Esophagus mucosa (tissue), 1 donor: ENCODE measurements around the gene MLF1. TPM values are rescaled to one million over a fixed set of nuclear protein-coding genes. Genes with fewer than 3 reads are reported as not detected.
"Not testable (repeated sequence)": the region's sequence is repeated elsewhere in the genome, so short reads cannot be mapped to it uniquely, and the experiment has no call there.

Experiments used
- ATAC-seq: fragments of 200-7000 bp; cut with Tn5 transposase; one replicate; pipeline ENCODE4 v1.9.1; 2020
- total RNA-seq: library from RNA; stranded (reverse); gene quantifications from one replicate; pipeline ENCODE4 v1.2.4, GENCODE V29; 2023
- donor health status: DM: yes; HTN: yes; CAD: no.

Gene MLF1
- 2.6 TPM for total RNA-seq

GRCh38 chr3:158570999-158571702 is at the start of gene MLF1:
MLF1 (plus strand) TSS chr3:158571194; CDS start chr3:158571301, 107 bp downstream.
- peak; percentile 100 for ATAC-seq

- no peak for ATAC-seq
Observed at GRCh38 chr3:158522221-158523136, 48.5 kb upstream of the MLF1 start.

GRCh38 chr3:158528076-158528674 is 42.8 kb upstream of the MLF1 start:
- no peak for ATAC-seq

GRCh38 chr3:158531334-158531733 is 39.7 kb upstream of the MLF1 start:
- ATAC-seq, result no peak

- ATAC-seq, result peak; percentile 42
Observed at GRCh38 chr3:158532099-158532734, 38.8 kb upstream of the MLF1 start.

- ATAC-seq, result no peak
Observed at GRCh38 chr3:158535918-158536317, 35.1 kb upstream of the MLF1 start.

GRCh38 chr3:158539414-158540014 is 31.5 kb upstream of the MLF1 start:
- ATAC-seq, result peak; percentile 41

- no peak for ATAC-seq
Observed at GRCh38 chr3:158540066-158540465, 30.9 kb upstream of the MLF1 start.

- ATAC-seq, result no peak
Observed at GRCh38 chr3:158548691-158549090, 22.3 kb upstream of the MLF1 start.

- ATAC-seq, result not testable (repeated sequence)
Observed at GRCh38 chr3:158549938-158550337, 21.1 kb upstream of the MLF1 start.

GRCh38 chr3:158552124-158552523 is 18.9 kb upstream of the MLF1 start:
- ATAC-seq, result no peak

- ATAC-seq, result no peak
Observed at GRCh38 chr3:158559504-158559903, 11.5 kb upstream of the MLF1 start.

GRCh38 chr3:158560979-158561378 is 10.0 kb upstream of the MLF1 start:
- no peak for ATAC-seq

GRCh38 chr3:158562674-158563073 is 8.3 kb upstream of the MLF1 start:
- no peak for ATAC-seq

GRCh38 chr3:158563076-158563475 is 7.9 kb upstream of the MLF1 start:
- no peak for ATAC-seq

GRCh38 chr3:158565076-158565475 is 5.9 kb upstream of the MLF1 start:
- no peak for ATAC-seq

GRCh38 chr3:158568784-158569183 is 2.2 kb upstream of the MLF1 start:
- ATAC-seq, result no peak

- no peak for ATAC-seq
Observed at GRCh38 chr3:158569794-158570193, 1.2 kb upstream of the MLF1 start.

- no peak for ATAC-seq
Observed at GRCh38 chr3:158571969-158572765, 1.2 kb downstream of the MLF1 start.

GRCh38 chr3:158572766-158573060 is 1.7 kb downstream of the MLF1 start:
- ATAC-seq, result no peak

- no peak for ATAC-seq
Observed at GRCh38 chr3:158573714-158574113, 2.7 kb downstream of the MLF1 start.

GRCh38 chr3:158574646-158575045 is 3.7 kb downstream of the MLF1 start:
- no peak for ATAC-seq
